Dermis microvascular lymphatic vessel endothelial cell (primary cell): Measurements from ENCODE around the gene RAPGEF6. TPM values are rescaled to one million over a fixed set of nuclear protein-coding genes. Genes with fewer than 3 reads are reported as not detected.
A peak's percentile ranks its signal among the peaks of the same experiment; 100 is the strongest.
"Not testable (repeated sequence)": the region's sequence is repeated elsewhere in the genome, so short reads cannot be mapped to it uniquely, and the experiment has no call there.

Experiments
- DNase-seq, 2 donors: peaks; one replicate each; pipeline versions ENCODE4 v3.0.0 to v3.0.0-alpha.2; 2010; ENCODE audit warnings: low read depth in 2 of 2
- total RNA-seq: library from RNA; depleted of rRNA; stranded (reverse); fragments of >200 nt; gene quantifications from 2 replicates; pipeline ENCODE4 v1.2.1, GENCODE V29; 2014

RAPGEF6 gene
- total RNA-seq, 1 donor from 2014 or later, result 13.7 TPM

- no peak for DNase-seq
Observed at GRCh38 chr5:131431794-131432193, 203.2 kb downstream of the RAPGEF6 start.

- no peak for DNase-seq
Observed at GRCh38 chr5:131430794-131431193, 204.2 kb downstream of the RAPGEF6 start.

GRCh38 chr5:131426011-131426410 is 209.0 kb downstream of the RAPGEF6 start:
- DNase-seq, result no peak

- DNase-seq, result peak; percentile 33 to 65
Observed at GRCh38 chr5:131423056-131423455, 212.0 kb downstream of the RAPGEF6 start.

GRCh38 chr5:131419877-131420276 is 215.2 kb downstream of the RAPGEF6 start:
- DNase-seq, result no peak

- no peak for DNase-seq
Observed at GRCh38 chr5:131418846-131419245, 216.2 kb downstream of the RAPGEF6 start.

GRCh38 chr5:131417240-131417869 is 217.7 kb downstream of the RAPGEF6 start:
- DNase-seq, result peak; percentile 64 to 84

- no peak for DNase-seq
Observed at GRCh38 chr5:131416729-131417128, 218.3 kb downstream of the RAPGEF6 start.

- DNase-seq, result no peak
Observed at GRCh38 chr5:131413605-131414559, 221.1 kb downstream of the RAPGEF6 start.

- no peak for DNase-seq
Observed at GRCh38 chr5:131406975-131407638, 227.9 kb downstream of the RAPGEF6 start.

- DNase-seq, result no peak
Observed at GRCh38 chr5:131406076-131406475, 229.0 kb downstream of the RAPGEF6 start.

- no peak for DNase-seq
Observed at GRCh38 chr5:131405674-131406073, 229.4 kb downstream of the RAPGEF6 start.

- no peak for DNase-seq
Observed at GRCh38 chr5:131400585-131400984, 234.4 kb downstream of the RAPGEF6 start.

- DNase-seq, result not testable (repeated sequence)
Observed at GRCh38 chr5:131399007-131399406, 236.0 kb downstream of the RAPGEF6 start.

GRCh38 chr5:131396630-131397273 is 238.3 kb downstream of the RAPGEF6 start:
- no peak for DNase-seq

GRCh38 chr5:131396015-131396414 is 239.0 kb downstream of the RAPGEF6 start:
- no peak for DNase-seq

GRCh38 chr5:131394128-131394527 is 240.9 kb downstream of the RAPGEF6 start:
- peak; percentile 93 to 96 for DNase-seq

- peak; percentile 89 to 94 for DNase-seq
Observed at GRCh38 chr5:131393498-131393968, 241.5 kb downstream of the RAPGEF6 start.

GRCh38 chr5:131392466-131393095 is 242.4 kb downstream of the RAPGEF6 start:
- DNase-seq, result peak; percentile 54 to 55

GRCh38 chr5:131389869-131390265 is 245.2 kb downstream of the RAPGEF6 start:
- DNase-seq, result peak in 1 of 2 donors; percentile 54
